ENCODE results near the gene DPP10.

Gene DPP10

DNA sequence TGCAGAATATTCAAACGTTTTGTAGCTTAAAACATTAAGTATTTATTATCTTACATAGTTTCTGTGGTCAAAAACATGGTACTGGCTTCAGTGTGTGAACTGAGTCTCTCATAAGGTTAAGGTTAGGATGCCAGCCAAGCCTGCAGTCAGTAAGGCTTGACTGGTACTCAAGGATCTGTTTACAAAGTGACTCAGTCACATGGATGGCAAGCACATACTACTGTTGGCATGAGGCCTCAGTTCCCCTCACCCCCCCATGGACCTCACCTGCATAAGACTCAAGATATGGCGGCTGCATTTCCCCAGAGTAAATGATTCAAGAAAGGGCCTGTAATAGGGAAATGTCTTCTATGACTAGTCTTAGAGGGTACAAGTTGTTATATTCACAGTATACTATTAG is 1167.5 kb downstream of the DPP10 start:
- DNase-seq = no peak

DNA sequence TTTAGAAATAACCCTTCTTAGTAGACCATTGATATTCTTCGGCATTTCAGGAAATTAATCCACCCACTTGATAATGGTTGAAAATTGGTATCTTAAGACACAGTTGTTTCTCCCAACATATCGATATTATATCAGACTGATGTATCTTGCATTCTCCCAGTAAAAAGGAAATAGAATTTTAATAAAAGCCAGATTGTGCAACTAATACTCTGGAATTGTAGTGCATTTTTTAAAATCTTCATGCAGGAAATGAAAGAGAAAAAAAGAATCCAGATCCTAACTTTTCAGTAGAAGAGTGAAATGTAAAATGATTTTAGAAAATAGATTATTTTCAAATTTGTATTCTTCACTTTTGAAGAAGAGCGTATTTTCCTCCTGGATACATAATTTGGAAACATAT is 1168.4 kb downstream of the DPP10 start:
- DNase-seq = no peak

GRCh38 chr2:115624332-115624731 is 1181.9 kb downstream of the DPP10 start:
- no peak for DNase-seq

- no peak for DNase-seq
Observed at GRCh38 chr2:115634578-115634977, 1192.1 kb downstream of the DPP10 start.

- no peak for DNase-seq
Observed at GRCh38 chr2:115635430-115635829, 1193.0 kb downstream of the DPP10 start.

DNA sequence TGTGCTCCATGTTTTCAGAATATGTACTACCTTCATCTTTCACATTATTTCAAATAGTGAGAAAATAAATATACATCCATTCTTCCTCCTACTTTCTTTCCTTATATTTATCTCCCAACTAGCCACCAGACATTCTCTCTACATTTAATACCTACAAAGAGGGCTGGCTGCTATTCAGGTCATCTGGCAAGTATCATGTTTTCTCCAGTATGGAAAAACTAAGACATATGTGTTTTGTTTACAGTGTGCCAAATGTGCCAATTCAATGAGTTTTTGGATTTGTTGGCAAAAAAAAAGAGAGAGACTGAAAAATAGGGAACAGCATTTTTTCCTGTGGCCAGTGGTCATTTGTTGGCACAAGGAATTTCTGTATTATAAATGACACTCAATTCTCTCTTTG is 1207.3 kb downstream of the DPP10 start:
- no peak for DNase-seq

- DNase-seq = no peak
Observed at GRCh38 chr2:115650827-115651226, 1208.4 kb downstream of the DPP10 start.

DNA sequence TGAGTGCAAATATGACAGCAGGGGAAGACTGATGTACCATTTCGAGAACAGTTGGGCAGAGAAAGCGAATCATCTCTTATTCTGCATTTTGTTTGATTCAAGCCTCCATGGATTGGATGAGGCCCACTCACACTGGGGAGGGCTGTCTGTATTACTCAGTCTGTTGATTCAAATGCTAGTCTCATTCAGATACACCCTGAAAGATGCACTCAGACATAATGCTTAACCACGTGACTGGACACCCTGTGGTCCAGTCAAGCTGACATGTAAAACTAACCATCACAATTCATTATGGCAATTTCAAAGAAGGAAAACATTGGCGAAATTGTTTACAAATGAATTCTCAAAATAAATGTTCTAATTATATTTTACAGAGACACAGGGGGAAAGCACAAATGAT is 1210.2 kb downstream of the DPP10 start:
- no peak for DNase-seq

DNA sequence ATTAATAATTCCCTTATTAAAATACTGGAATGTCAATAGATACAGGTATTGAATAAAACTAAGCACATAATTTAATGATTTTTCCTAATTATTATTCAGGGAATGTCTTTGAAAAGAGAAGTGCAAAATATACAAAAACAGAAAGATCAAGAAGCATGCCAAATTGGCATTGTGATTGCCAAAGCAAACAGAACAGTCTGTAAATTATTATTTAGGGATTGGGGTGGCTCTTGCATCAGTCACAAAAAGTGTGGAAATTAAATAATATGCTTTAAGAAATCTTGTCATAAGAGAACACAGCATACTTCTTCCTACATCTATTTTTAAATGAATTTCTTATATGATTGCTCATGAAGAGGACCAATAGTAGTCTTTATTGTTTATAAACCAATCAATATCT is 1211.9 kb downstream of the DPP10 start:
- no peak for DNase-seq

GRCh38 chr2:115678129-115678528 is 1235.7 kb downstream of the DPP10 start:
- DNase-seq = no peak

- no peak for DNase-seq
Observed at GRCh38 chr2:115684345-115684744, 1241.9 kb downstream of the DPP10 start.

DNA sequence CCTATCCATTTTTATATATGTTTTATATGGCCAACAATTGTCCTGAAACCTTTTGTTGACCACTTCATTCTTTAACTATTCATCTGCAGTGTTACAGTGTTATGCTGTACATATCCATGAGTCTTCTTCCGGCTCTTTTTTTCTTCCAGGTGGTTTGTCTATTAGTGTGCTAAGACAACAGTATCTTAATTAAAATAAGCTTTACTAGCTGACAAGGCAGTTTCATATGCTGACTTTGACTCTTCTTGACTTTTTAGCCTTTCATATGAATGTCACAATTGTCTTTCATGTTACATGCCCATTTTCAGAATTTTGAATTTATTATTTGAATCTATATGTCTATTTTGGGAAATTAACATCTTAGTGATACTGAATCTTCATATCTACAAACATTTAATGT is 1249.0 kb downstream of the DPP10 start:
- DNase-seq = no peak

DNA sequence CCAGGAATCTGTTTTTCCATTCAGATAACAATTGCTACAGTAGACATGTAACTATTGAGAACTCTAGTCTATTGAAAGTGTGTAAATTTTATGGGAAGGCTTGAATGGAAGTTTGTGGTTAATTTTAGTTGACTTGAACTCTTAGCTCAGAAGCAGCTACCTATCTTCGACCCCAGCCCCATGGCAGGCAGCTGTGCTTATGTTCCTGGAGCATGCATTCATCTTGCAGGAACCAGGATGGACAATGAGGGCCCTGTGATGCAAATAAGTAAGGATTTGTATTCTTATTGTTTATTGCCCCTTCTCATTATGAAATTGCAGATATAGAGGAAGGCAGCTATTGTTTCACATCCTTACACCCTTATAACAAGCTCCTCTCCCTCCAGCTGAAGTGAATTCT is 1252.2 kb downstream of the DPP10 start:
- DNase-seq = no peak

GRCh38 chr2:115733190-115733775 is 1290.8 kb downstream of the DPP10 start:
- DNase-seq = no peak

DNA sequence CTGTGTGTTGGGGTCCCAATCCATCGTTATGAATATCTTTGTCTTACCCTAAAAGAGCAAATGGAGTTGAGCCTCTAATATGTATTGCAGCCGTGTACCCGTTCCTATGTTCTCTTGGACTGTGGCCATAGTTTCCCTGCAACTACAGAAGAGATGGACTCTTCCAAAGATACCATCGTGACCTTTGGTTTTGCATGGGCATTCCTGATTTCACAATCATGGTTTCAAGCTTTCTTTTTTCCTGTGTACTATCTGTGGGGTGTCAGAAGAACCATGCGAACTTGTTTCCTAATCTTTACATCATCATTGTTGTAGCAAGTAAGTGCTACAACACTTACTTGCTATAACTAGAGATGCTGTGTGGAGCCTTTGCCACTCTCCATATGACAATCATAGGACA is 1295.7 kb downstream of the DPP10 start:
- DNase-seq = no peak

DNA sequence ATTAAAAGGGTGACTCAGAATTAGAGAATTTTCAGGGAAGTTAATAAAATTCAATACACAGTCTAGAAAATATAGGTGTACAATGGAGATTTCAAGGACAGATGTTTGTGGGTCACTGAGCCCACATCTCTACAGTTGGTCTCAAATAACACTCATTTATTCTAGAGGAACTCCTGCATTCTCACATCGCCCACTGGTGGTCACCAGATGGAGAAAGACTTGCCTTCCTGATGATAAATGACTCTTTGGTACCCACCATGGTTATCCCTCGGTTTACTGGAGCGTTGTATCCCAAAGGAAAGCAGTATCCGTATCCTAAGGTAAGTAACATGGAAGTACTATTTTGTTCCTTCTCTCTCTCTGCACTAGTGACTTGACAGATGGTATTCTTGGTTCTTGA is 1297.1 kb downstream of the DPP10 start:
- DNase-seq = no peak

DNA sequence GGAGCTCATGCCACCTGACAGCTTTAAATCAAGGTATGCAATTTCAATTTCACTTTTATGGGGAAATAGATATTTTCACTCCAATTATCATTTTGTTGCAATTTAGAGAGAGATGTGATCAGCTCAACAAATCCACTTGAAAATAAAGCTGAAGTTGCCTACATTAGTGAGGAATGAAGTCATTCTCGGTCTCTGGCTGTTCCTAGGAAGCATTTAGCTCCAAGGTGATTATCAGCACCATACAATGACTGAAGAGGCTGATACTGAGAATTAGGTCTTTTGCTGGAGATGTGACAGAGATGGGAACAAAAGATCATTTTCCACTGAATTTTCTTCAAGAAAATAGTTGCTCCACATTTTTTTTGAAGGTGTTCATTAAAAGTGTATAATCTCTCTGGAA is 1303.7 kb downstream of the DPP10 start:
- no peak for DNase-seq

DNA sequence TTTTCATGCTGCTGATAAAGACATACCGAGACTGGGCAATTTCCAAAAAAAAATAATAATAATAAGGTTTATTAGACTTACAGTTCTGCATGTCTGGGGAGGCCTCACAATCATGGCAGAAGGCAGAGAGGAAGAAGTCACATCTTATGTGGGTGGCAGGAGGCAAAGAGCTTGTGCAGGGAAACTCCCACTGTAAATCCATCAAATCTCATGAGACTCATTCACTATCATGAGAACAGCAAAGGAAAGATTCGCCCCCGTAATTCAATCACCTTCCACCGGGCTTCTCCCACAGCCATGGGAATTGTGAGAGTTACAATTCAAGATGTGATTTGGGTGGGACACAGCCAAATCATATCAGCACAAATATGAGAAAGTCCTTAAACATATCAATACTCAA is 1314.8 kb downstream of the DPP10 start:
- DNase-seq = no peak

DNA sequence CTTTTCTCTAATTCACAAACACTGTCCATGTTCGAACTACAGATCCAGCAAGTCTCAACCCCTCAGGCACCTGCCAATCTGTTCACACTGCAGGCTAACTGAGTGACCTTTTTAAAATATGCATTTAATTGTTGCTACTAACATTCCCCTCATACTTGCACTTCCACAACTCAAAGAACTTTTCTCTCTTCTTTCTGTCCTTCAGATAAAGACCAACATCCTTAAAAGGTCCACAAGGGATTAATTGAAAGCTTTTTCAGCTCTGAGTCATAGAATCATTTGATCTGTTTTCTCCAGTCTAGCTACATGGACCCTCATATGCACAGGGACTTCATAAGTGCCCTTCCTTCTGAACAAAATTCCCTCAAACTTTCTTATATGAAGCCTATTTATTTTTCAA is 1321.2 kb downstream of the DPP10 start:
- DNase-seq = no peak

DNA sequence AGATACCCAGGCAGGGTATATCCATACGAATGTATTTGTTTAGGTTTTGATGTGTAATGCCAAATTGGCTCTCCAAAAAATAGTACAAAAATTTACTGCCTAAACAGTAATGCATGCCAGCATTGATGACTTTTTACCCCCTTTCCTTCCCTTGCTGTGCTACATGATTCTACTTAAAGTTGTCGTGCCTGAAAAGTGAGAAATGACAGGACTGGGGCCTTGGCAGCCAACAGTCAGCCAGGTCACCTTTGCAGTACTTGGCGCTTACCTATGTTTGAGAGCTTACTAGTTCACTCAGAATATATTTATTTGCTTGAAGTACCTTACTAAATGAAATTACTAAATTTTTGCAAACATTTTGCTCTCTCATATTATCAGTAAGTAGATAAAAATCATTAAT is 1329.1 kb downstream of the DPP10 start:
- no peak for DNase-seq

GRCh38 chr2:115774361-115774760 is 1331.9 kb downstream of the DPP10 start:
- DNase-seq = no peak

- no peak for DNase-seq
Observed at GRCh38 chr2:115779085-115779632, 1336.7 kb downstream of the DPP10 start.

- DNase-seq = no peak
Observed at GRCh38 chr2:115782286-115782685, 1339.8 kb downstream of the DPP10 start.

- no peak for DNase-seq
Observed at GRCh38 chr2:115796078-115796477, 1353.6 kb downstream of the DPP10 start.

DNA sequence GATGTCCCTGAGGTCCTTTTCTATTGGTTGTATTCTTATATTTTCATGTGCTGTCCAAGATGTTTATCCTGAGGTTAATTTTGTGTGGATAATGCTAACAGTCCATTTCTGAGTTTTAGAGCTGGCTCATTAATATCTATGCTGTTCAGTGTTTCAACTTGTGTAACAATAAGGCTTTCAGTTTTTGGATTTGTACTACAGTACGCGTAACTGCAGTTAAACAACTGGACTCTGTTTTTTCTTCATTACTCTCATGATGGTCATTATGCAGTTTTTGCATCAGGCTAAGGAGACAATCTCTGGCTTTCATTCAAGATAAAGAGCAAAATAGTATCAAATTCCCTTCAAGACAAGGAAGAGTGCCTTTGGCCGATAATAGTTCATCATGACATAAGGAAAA is 1364.8 kb downstream of the DPP10 start:
- no peak for DNase-seq

DNA sequence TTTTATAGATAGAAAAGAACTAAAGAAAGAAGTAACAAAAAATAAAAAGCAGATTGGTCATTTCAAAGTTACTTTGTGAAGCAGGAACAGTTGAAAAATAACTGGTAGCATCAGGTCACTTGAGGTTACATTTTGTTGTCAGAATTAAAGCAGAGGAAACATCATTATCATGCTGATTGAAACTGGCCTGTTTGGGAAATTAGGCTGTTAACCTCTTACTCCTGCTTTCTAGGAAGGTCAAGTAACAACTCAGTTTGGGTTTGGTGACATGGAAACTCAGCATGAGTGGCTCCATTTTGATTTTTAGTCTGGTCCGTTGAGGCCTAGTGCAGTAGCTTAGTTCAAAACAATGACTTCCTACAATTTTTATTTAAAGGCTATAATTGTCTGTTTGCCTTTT is 1383.5 kb downstream of the DPP10 start:
- DNase-seq = no peak
